Skin epidermis (tissue), 12 donors: ENCODE data around the gene PCYT2.
A peak's percentile ranks its signal among the peaks of the same experiment; 100 is the strongest.

Experiments used
- H3K27ac ChIP-seq, 21 experiments: fragments of 200-600 bp; sonication (generic) in 11 of 21; one replicate each; pipeline ENCODE4 v1.5.0; 2020; ENCODE audit warnings: mild to moderate bottlenecking in 3 of 21, inconsistent platforms in 2 of 21, moderate library complexity in 2 of 21
- H3K4me3 ChIP-seq, 7 experiments: fragments of 200-600 bp; sonication (generic) in 2 of 7; one replicate each; pipeline ENCODE4 v1.5.0; 2020; ENCODE audit warnings: inconsistent platforms in 2 of 7, mild to moderate bottlenecking in 2 of 7, moderate library complexity in 1 of 7

PCYT2 gene

GRCh38 chr17:81904600-81905423 is 6.4 kb downstream of the PCYT2 start:
- H3K27ac ChIP-seq = no peak overlapping the region
- no peak overlapping the region for H3K4me3 ChIP-seq

- Histone ChIP-seq H3K4me3 (no peak overlapping the region), H3K27ac (no peak overlapping the region)
These were observed 7.2 kb downstream of the PCYT2 start for GRCh38 chr17:81903896-81904599.

- H3K27ac ChIP-seq = no peak overlapping the region
- no peak overlapping the region for H3K4me3 ChIP-seq
These were observed 7.8 kb downstream of the PCYT2 start for GRCh38 chr17:81903415-81903831.

GRCh38 chr17:81902653-81903414 is 8.4 kb downstream of the PCYT2 start:
- H3K4me3 ChIP-seq = peak overlapping the region in 5 of 7 experiments; percentile 11 to 44 (median 30)
- peak overlapping the region in 3 of 21 experiments; percentile 14 to 21 (median 17) for H3K27ac ChIP-seq

- H3K4me3 ChIP-seq = peak within 1 kb of the TSS in 6 of 7 experiments; percentile 11 to 44 (median 26)
- H3K27ac ChIP-seq = peak within 1 kb of the TSS in 3 of 21 experiments; percentile 14 to 21 (median 17)
These were observed 9.1 kb downstream of the PCYT2 start, which contains the start of gene NPB for GRCh38 chr17:81902023-81902652. NPB (plus strand) TSS chr17:81902238; CDS start chr17:81902278, 40 bp downstream.

- no peak overlapping the region for H3K27ac ChIP-seq
- H3K4me3 ChIP-seq = peak overlapping the region in 5 of 7 experiments; percentile 11 to 44 (median 21)
These were observed 9.8 kb downstream of the PCYT2 start for GRCh38 chr17:81901167-81902022.

GRCh38 chr17:81900181-81900820 is 10.9 kb downstream of the PCYT2 start:
- Histone ChIP-seq H3K4me3 (no peak overlapping the region), H3K27ac (no peak overlapping the region)

- Histone ChIP-seq H3K4me3 (no peak overlapping the region), H3K27ac (no peak overlapping the region)
These were observed 11.6 kb downstream of the PCYT2 start for GRCh38 chr17:81899514-81900166.

GRCh38 chr17:81898885-81899284 is 12.3 kb downstream of the PCYT2 start:
- H3K27ac ChIP-seq = peak overlapping the region in 2 of 21 experiments; percentile 21 to 46
- no peak overlapping the region for H3K4me3 ChIP-seq

GRCh38 chr17:81898029-81898866 is 13.0 kb downstream of the PCYT2 start:
- Histone ChIP-seq H3K4me3 (no peak overlapping the region), H3K27ac (peak overlapping the region in 2 of 21 experiments; percentile 21 to 46)

GRCh38 chr17:81895400-81895799 is 15.8 kb downstream of the PCYT2 start:
- Histone ChIP-seq H3K4me3 (no peak overlapping the region), H3K27ac (no peak overlapping the region)

GRCh38 chr17:81891303-81891552 is 20.0 kb downstream of the PCYT2 start:
- peak overlapping the region; percentile 81 to 99 (median 93) for H3K27ac ChIP-seq
- peak overlapping the region; percentile 69 to 96 (median 83) for H3K4me3 ChIP-seq

GRCh38 chr17:81890447-81891302 is 20.5 kb downstream of the PCYT2 start:
- Histone ChIP-seq H3K27ac (peak overlapping the region; percentile 81 to 99 (median 92)), H3K4me3 (peak overlapping the region; percentile 69 to 96 (median 83))

GRCh38 chr17:81889602-81890001 is 21.6 kb downstream of the PCYT2 start:
- H3K4me3 ChIP-seq = no peak overlapping the region

GRCh38 chr17:81888988-81889595 is 22.1 kb downstream of the PCYT2 start:
- H3K27ac ChIP-seq = no peak overlapping the region

More at GRCh38 chr17:81889602-81890001, 21.6 kb downstream of the PCYT2 start:
- peak overlapping the region in 1 of 21 experiments; percentile 98 for H3K27ac ChIP-seq

More at GRCh38 chr17:81888988-81889595, 22.1 kb downstream of the PCYT2 start:
- no peak overlapping the region for H3K4me3 ChIP-seq
